OCI-LY7 (cell line): ENCODE data around the gene CDC42EP3. TPM values are rescaled to one million over a fixed set of nuclear protein-coding genes. Genes with fewer than 3 reads are reported as not detected.

Experiments used
- BruUV-seq: library from RNA; stranded (reverse); fragments of 400-500 nt; replicated peaks from 2 replicates; lab custom pipeline; 2021; lab: Mats Ljungman, UMichigan
- CTCF ChIA-PET: fragments of 300-600 bp; sonication (Branson Sonifier 250); formaldehyde crosslinking; loops from one replicate; lab custom pipeline; 2022; ENCODE audit warnings: antibody characterized with exemption; ENCODE audit not compliant: unreplicated experiment; lab: Charles Lee
- POLR2A ChIA-PET: fragments of 300-600 bp; sonication (Branson Sonifier 250); formaldehyde crosslinking; loops from one replicate; lab custom pipeline; 2022; ENCODE audit warnings: antibody characterized with exemption; lab: Charles Lee
- DNase-seq: peaks from one replicate; pipeline ENCODE4 v3.0.0-alpha.2; 2015; ENCODE audit warnings: low spot score
- H2AFZ ChIP-seq: fragments of 200-600 bp; sonication (generic), shearing (Covaris generic); 2 replicates; pipeline ENCODE4 v1.6.1; 2014; ENCODE audit warnings: mild to moderate bottlenecking, antibody characterized with exemption, low read length, moderate library complexity
- H3K27ac ChIP-seq: fragments of 200-600 bp; sonication (generic); 2 replicates; pipeline ENCODE4 v1.5.1; 2014; ENCODE audit warnings: mixed run types, low read depth, mild to moderate bottlenecking, moderate library complexity, low read length, inconsistent platforms; ENCODE audit not compliant: poor library complexity, severe bottlenecking
- H3K36me3 ChIP-seq: fragments of 200-600 bp; sonication (generic); 2 replicates; pipeline ENCODE4 v1.6.1; 2014; ENCODE audit warnings: mild to moderate bottlenecking, antibody characterized with exemption, low read length, moderate library complexity, mixed read lengths; ENCODE audit not compliant: insufficient read depth
- H3K4me1 ChIP-seq: fragments of 200-600 bp; sonication (generic); 2 replicates; pipeline ENCODE4 v1.5.1; 2014; ENCODE audit warnings: mild to moderate bottlenecking, low read length; ENCODE audit not compliant: insufficient read depth, poor library complexity, severe bottlenecking
- H3K4me2 ChIP-seq: fragments of 200-600 bp; sonication (generic); 2 replicates; pipeline ENCODE4 v1.6.1; 2014; ENCODE audit warnings: mild to moderate bottlenecking, low read length
- H3K4me3 ChIP-seq: fragments of 200-600 bp; sonication (generic); 2 replicates; pipeline ENCODE4 v1.5.1; 2014; ENCODE audit warnings: mild to moderate bottlenecking, low read depth, low read length; ENCODE audit not compliant: poor library complexity, severe bottlenecking
- H3K79me2 ChIP-seq: fragments of 200-600 bp; sonication (generic); 2 replicates; pipeline ENCODE4 v1.6.1; 2016; ENCODE audit warnings: low read depth, mild to moderate bottlenecking, low read length, moderate library complexity, mixed read lengths; ENCODE audit not compliant: insufficient read depth
- H3K9me2 ChIP-seq: fragments of 200-600 bp; sonication (generic); 2 replicates; pipeline ENCODE4 v1.6.1; 2016; ENCODE audit warnings: mild to moderate bottlenecking, low read length, mixed read lengths; ENCODE audit not compliant: insufficient read depth
- H3K9me3 ChIP-seq: fragments of 200-600 bp; sonication (generic); 2 replicates; pipeline ENCODE4 v1.6.1; 2014; ENCODE audit warnings: mild to moderate bottlenecking, mixed run types, low read length, mixed read lengths
- H4K20me1 ChIP-seq: fragments of 200-600 bp; sonication (generic); 2 replicates; pipeline ENCODE4 v1.6.1; 2014; ENCODE audit warnings: mild to moderate bottlenecking, antibody characterized with exemption, low read length, moderate library complexity, mixed read lengths; ENCODE audit not compliant: insufficient read depth
- EZH2phosphoT487 ChIP-seq: fragments of 200-600 bp; sonication (generic); IDR thresholded peaks from 2 replicates; pipeline ENCODE4 v1.6.1; 2018; ENCODE audit warnings: low read depth, borderline replicate concordance, mild to moderate bottlenecking, mixed run types, antibody characterized with exemption, low read length, moderate library complexity, mixed read lengths
- intact Hi-C: fragments of 100-400 bp; cut with micrococcal nuclease; formaldehyde crosslinking; loops from one replicate; pipeline ENCODE4 v1.10.0; 2022; ENCODE audit not compliant: unreplicated experiment
- total RNA-seq, 2 experiments: library from RNA; depleted of rRNA in 1 of 2; stranded (reverse); fragments of >200 nt in 1 of 2; shearing (Covaris generic) in 1 of 2; gene quantifications; 2 replicates each; pipeline ENCODE4 v1.2.3, GENCODE V29; 2014 to 2022
- TF ChIP-seq, protein P1 (sequence below): fragments of 200-600 bp; sonication (generic); conservative IDR thresholded peaks from 2 replicates; pipeline ENCODE4 v1.5.1; 2014; ENCODE audit warnings: mild to moderate bottlenecking, antibody characterized with exemption, low read length, moderate library complexity, mixed read lengths

Gene CDC42EP3
- total RNA-seq, 2 experiments from 2014 or later, result 7.2 to 22.9 TPM

DNA sequence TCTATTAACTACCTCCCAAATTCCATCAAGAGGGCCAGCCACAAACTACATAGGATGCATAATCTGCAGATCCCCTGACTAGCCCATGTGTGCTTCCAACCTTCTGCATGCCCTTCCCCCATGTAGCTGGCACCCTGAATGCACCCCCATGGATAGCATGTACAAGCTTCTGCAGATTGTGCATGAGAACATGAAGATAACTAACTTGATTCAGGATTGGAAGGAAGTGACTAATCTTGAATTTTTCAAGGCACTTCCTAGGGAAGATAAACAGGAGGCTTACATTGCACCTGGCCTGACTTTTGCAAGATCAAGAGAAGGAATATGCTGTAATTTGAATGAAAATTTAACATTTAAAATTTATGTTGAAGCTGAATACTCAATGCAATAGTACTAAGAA lies 66.7 kb downstream of the CDC42EP3 start:
- POLR2A ChIA-PET, result interaction anchor here (0.6 kb wide), 1 partner anchor 647 kb away, joined by 3 read pairs; no protein-coding TSS in a partner anchor
- DNase-seq, result no peak
- H3K9me2 ChIP-seq, result no peaks in the 10 kb centered on the region
- BruUV-seq, result no TSS peak
- no peak overlapping the region for H2AFZ ChIP-seq
- no peak overlapping the region for H3K27ac ChIP-seq
- TF ChIP-seq, protein P1, sequence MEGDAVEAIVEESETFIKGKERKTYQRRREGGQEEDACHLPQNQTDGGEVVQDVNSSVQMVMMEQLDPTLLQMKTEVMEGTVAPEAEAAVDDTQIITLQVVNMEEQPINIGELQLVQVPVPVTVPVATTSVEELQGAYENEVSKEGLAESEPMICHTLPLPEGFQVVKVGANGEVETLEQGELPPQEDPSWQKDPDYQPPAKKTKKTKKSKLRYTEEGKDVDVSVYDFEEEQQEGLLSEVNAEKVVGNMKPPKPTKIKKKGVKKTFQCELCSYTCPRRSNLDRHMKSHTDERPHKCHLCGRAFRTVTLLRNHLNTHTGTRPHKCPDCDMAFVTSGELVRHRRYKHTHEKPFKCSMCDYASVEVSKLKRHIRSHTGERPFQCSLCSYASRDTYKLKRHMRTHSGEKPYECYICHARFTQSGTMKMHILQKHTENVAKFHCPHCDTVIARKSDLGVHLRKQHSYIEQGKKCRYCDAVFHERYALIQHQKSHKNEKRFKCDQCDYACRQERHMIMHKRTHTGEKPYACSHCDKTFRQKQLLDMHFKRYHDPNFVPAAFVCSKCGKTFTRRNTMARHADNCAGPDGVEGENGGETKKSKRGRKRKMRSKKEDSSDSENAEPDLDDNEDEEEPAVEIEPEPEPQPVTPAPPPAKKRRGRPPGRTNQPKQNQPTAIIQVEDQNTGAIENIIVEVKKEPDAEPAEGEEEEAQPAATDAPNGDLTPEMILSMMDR, result no peak
- TF ChIP-seq EZH2phosphoT487, result no peak
- no peaks in the 10 kb centered on the region for H3K79me2 ChIP-seq
- H3K4me2 ChIP-seq, result no peak overlapping the region
- H3K9me3 ChIP-seq, result no peaks in the 10 kb centered on the region
- intact Hi-C loops, result no loop called here
- CTCF ChIA-PET, result no interaction called here
- H3K36me3 ChIP-seq, result no peaks in the 10 kb centered on the region
- peaks cover 13% of the 10 kb centered on the region for H3K4me1 ChIP-seq
- no peak overlapping the region for H3K4me3 ChIP-seq
- no peaks in the 10 kb centered on the region for H4K20me1 ChIP-seq

DNA sequence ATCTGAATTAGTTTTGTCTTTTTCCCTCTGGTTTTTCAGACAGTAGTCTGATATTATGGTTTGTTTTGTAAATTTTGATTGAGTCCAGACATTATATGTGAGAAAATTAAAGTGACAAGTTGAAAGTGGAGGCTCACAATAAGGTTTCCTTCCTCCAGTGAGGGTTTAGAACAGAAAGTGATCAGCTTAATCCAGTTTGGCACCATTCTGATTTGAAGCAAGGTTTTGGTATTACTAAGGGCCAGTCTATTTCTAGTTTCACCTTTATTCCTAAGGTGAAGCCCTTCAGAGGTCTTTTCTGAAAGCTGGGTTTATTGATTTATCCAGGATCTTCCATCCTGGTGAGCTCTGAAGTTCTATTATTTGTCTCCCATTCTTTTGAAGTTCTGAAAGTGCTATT lies 68.7 kb downstream of the CDC42EP3 start:
- no peak overlapping the region for H2AFZ ChIP-seq
- intact Hi-C loops, result no loop called here
- H3K79me2 ChIP-seq, result no peaks in the 10 kb centered on the region
- no peak overlapping the region for H3K27ac ChIP-seq
- H4K20me1 ChIP-seq, result no peaks in the 10 kb centered on the region
- H3K9me2 ChIP-seq, result no peaks in the 10 kb centered on the region
- DNase-seq, result no peak
- H3K9me3 ChIP-seq, result no peaks in the 10 kb centered on the region
- CTCF ChIA-PET, result no interaction called here
- TF ChIP-seq, protein P1, result no peak
- TF ChIP-seq EZH2phosphoT487, result no peak
- no peak overlapping the region for H3K4me3 ChIP-seq
- POLR2A ChIA-PET, result interaction anchor here (0.7 to 1.3 kb wide), 3 partner anchors 13 to 1007 kb away, joined by 3 read pairs; no protein-coding TSS in a partner anchor
- no peaks in the 10 kb centered on the region for H3K36me3 ChIP-seq
- H3K4me1 ChIP-seq, result peaks cover 13% of the 10 kb centered on the region
- BruUV-seq, result no TSS peak
- H3K4me2 ChIP-seq, result no peak overlapping the region

DNA sequence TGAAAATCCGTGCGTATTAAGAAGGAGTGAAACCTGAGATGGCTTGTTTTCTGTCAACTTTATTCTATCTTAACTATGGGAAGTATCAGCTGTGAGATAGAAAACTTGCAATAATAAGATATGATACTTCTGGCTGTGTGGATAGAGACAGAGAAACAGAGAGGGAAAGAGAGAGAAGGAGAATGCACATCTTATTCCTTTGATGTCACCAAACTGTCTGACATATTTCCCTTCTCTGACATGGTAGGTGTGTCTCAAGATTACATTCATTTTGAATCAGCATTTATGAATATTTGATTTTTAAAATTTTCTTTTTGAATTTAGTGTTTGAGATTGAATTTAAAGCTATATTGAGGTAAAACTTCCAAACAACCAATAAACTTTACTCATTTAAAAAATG lies 69.4 kb downstream of the CDC42EP3 start:
- Histone ChIP-seq H3K4me2 (no peak overlapping the region), H3K36me3 (no peaks in the 10 kb centered on the region), H3K4me1 (peaks cover 13% of the 10 kb centered on the region), H3K79me2 (no peaks in the 10 kb centered on the region), H3K9me2 (no peaks in the 10 kb centered on the region), H3K4me3 (no peak overlapping the region), H2AFZ (no peak overlapping the region), H3K9me3 (no peaks in the 10 kb centered on the region), H4K20me1 (no peaks in the 10 kb centered on the region), H3K27ac (no peak overlapping the region)
- ChIA-PET POLR2A (interaction anchor here (0.9 to 1.3 kb wide), 2 partner anchors 19 to 1008 kb away, joined by 3 read pairs; no protein-coding TSS in a partner anchor), CTCF (no interaction called here)
- BruUV-seq, result no TSS peak
- DNase-seq, result no peak
- TF ChIP-seq EZH2phosphoT487, result no peak
- TF ChIP-seq, protein P1, result no peak
- intact Hi-C loops, result no loop called here
